ENCODE measurements around the gene SMC1B.

Gene SMC1B

DNA sequence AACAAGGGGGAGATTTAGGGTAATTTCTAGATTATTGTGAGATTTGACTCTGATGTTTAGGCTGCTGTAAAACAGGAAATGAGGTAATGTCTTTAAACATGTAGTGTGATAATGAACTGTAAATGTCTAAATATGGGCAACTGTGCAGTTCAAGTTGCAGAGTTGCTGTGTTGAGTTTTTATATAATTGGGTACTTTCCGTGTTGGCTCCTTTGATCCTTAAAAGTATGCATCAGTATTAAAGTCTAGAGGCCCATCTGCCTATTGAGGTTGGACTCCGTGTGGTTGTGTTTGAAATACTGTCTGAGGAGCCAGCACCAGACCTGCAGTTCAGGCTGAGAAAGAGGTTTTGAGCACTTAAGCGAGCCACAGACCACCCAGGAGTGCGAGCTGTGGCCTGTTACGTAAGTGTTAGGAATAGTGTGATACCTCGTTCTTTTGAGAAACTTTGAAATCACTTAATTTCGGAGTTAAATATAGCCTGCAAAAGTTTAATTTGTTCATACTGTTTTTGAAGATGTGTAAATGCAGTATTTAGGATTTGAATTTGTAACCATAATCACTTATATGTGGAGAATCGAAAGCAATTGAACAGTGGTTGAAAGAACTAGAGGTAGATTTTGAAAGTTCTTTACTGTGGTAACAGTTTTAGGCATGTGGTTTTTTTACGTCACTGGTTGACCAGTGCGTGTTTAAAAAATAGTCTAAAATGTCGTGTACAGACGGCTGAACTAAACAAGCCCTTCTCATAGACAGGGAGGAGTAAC, 94.7 kb downstream of the SMC1B start:
- Histone ChIP-seq H3K4me3 (no peak overlapping the region), H3K4me2 (peak overlapping the region; percentile 65 to 89 (median 82)), H3K9ac (peak overlapping the region; percentile 1 to 60 (median 45); a peak in 17 of 22 replicates), H3K4me1 (peaks cover 75 to 95% (median 87%) of the 10 kb centered on the region in 10 experiments), H3K27ac (peak overlapping the region; percentile 15 to 70 (median 52); a peak in 21 of 22 replicates), H3K9me3 (replicated peaks in 1 of 11) (no peaks in the 10 kb centered on the region), H4K20me1 (peaks cover 26 to 100% (median 97%) of the 10 kb centered on the region in 11 experiments; a peak in 21 of 22 replicates), H3K36me3 (peaks cover 16 to 34% (median 26%) of the 10 kb centered on the region in 11 experiments), H3K27me3 (no peaks in the 10 kb centered on the region)
- TF ChIP-seq Cebpa-rat (IDR thresholded peaks at IDR 0.05), result no peak

DNA sequence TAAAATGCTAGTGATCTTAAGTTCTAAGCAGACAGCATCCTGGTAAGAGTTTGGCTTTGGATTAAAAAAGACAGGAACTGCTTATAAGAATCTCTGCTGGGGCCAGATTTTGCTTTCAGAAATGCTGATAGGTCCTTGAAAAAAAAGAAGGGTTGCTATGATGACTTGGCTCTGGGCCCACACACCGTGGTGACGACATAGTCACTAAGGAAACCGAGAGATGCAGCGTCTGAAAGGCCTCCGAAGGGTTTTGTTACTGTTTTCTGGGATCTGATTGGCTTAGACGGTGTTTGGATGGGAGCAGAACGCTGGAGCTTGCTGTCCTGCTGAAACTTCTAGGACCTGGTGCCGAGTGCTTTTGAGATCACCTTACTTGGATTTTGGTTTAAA, 95.2 kb downstream of the SMC1B start:
- peak overlapping the region in 8 of 11 experiments; percentile 1 to 60 (median 44); a peak in 9 of 22 replicates for H3K9ac ChIP-seq
- H3K4me1 ChIP-seq, result peaks cover 80 to 99% (median 89%) of the 10 kb centered on the region in 10 experiments
- H4K20me1 ChIP-seq, result peaks cover 26 to 100% (median 99%) of the 10 kb centered on the region in 11 experiments; a peak in 21 of 22 replicates
- peak overlapping the region in 10 of 11 experiments; percentile 11 to 70 (median 51); a peak in 18 of 22 replicates for H3K27ac ChIP-seq
- no peaks in the 10 kb centered on the region for H3K27me3 ChIP-seq
- no peaks in the 10 kb centered on the region for H3K9me3 ChIP-seq (replicated peaks in 1 of 11)
- no peak for TF ChIP-seq Cebpa-rat (IDR thresholded peaks at IDR 0.05)
- no peak overlapping the region for H3K4me3 ChIP-seq
- H3K36me3 ChIP-seq, result peaks cover 10 to 30% (median 20%) of the 10 kb centered on the region in 11 experiments
- H3K4me2 ChIP-seq, result peak overlapping the region; percentile 65 to 89 (median 82)

DNA sequence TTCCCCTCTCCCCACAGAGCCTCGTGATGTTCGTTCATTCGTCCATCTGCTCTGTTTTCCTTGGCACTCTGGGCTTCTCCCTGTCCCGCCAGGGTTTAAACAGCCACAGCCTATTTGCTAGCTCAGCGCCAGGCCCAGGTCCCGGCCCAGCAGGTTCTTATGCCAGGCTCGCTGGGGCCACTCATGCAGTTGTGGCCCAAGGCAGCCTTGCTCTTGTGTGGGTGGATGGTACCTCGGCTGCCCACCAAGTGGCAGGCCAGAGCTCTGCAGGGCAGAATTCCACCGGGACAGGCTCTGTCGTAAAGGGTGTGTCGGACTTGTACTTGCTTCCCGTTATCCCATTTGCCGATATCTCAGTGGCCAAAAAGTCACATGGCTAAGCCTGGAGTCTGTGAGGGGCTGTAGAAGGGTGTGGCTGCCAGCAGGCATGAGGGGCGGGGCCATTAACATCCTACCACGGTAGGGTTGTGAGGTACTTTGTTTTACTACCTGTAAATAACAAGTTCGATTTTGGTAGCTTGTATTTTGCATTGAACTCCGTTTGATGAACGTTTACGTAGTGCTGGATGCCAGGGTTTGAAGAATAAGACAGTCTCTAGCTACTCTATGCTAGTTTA, 95.7 kb downstream of the SMC1B start:
- no peak for TF ChIP-seq Cebpa-rat (IDR thresholded peaks at IDR 0.05)
- Histone ChIP-seq H3K4me2 (peak overlapping the region; percentile 65 to 89 (median 82)), H3K9me3 (replicated peaks in 1 of 11) (no peaks in the 10 kb centered on the region), H3K4me1 (peaks cover 85 to 99% (median 91%) of the 10 kb centered on the region in 10 experiments), H4K20me1 (peaks cover 26 to 100% (median 99%) of the 10 kb centered on the region in 11 experiments; a peak in 21 of 22 replicates), H3K36me3 (peaks cover 7 to 30% (median 15%) of the 10 kb centered on the region in 11 experiments), H3K4me3 (no peak overlapping the region), H3K27me3 (no peaks in the 10 kb centered on the region), H3K9ac (peak overlapping the region in 6 of 11 experiments; percentile 1 to 57 (median 44); a peak in 5 of 22 replicates), H3K27ac (peak overlapping the region in 8 of 11 experiments; percentile 0 to 70 (median 51); a peak in 13 of 22 replicates)

DNA sequence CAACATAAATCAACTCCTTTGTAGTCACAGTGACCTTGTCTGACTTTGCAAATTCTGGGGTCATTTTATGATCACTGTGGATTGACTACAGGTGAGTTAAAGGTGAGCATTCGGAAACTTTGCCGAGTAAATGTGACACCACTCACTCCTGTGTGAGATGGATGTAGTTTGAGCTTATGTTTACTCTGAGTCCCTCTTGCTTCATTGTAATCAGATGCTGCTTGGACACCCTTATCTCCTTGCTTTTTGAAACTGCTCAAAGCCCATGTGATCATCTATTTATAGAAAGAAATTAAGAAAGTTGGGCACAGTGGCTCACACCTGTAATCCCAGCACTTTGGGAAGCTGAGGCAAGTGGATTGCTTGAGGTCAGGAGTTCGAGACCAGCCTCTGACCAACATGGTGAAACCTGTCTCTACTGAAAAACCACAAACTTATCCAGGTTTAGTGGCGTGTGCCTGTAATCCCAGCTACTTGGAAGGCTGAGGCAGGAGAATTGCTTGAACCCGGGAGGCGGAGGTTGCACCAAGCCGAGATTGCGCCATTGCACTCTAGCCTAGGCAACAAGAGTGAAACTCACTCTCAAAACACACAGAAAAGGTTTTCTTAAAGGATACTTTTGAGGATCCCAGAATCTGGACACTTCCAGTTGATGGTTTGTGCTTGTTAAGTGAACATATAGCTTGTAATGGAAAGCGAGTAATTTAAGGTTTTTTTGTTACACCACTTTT, 96.4 kb downstream of the SMC1B start:
- H3K4me3 ChIP-seq, result no peak overlapping the region
- TF ChIP-seq Cebpa-rat (IDR thresholded peaks at IDR 0.05), result 0 out of 22 replicates have a peak, but pooled peaks of 1 of the 11 experiments have one; percentile 10
- H3K27ac ChIP-seq, result peak overlapping the region in 3 of 11 experiments; percentile 52 to 70 (median 52); a peak in 3 of 22 replicates
- H3K9ac ChIP-seq, result peak overlapping the region in 1 of 11 experiments; percentile 1; a peak in 1 of 22 replicates
- H3K36me3 ChIP-seq, result peaks cover under 1 to 31% (median 15%) of the 10 kb centered on the region in 11 experiments; a peak in 17 of 22 replicates
- peaks cover 26 to 100% (median 99%) of the 10 kb centered on the region in 11 experiments; a peak in 21 of 22 replicates for H4K20me1 ChIP-seq
- no peaks in the 10 kb centered on the region for H3K9me3 ChIP-seq (replicated peaks in 1 of 11)
- peak overlapping the region in 10 of 11 experiments; percentile 4 to 83 (median 74); a peak in 15 of 22 replicates for H3K4me2 ChIP-seq
- no peaks in the 10 kb centered on the region for H3K27me3 ChIP-seq
- peaks cover 82 to 99% (median 94%) of the 10 kb centered on the region in 10 experiments for H3K4me1 ChIP-seq

DNA sequence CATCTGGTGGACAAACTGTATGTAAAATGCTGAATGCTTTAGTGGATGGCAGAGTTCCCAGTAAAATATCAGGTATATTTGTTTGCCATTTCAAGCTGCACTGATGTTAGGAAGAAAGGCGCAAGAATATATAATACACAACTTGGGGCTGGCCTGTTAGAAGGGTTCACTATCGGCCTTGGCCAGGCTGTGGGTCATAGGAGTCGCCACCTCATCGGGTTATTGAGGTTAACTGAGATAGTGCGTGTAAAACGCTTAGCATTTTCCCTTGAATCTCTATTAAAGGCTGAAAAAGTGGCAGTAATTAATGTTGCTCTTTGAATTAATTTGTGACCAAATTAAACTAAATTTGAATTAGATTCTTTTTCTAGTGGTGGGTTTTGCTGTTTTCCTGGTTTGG, 98.6 kb downstream of the SMC1B start:
- H3K4me3 ChIP-seq, result no peak overlapping the region
- H3K4me1 ChIP-seq, result peaks cover 73 to 92% (median 88%) of the 10 kb centered on the region in 10 experiments
- H3K27ac ChIP-seq, result peak overlapping the region in 2 of 11 experiments; percentile 22 to 28; a peak in 3 of 22 replicates
- peaks cover 0 to 34% (median 19%) of the 10 kb centered on the region in 11 experiments; a peak in 15 of 22 replicates for H3K36me3 ChIP-seq
- peaks cover 31 to 96% (median 93%) of the 10 kb centered on the region in 11 experiments; a peak in 21 of 22 replicates for H4K20me1 ChIP-seq
- no peaks in the 10 kb centered on the region for H3K27me3 ChIP-seq
- no peak for TF ChIP-seq Cebpa-rat (IDR thresholded peaks at IDR 0.05)
- H3K9me3 ChIP-seq (replicated peaks in 1 of 11), result no peaks in the 10 kb centered on the region
- peak overlapping the region in 4 of 11 experiments; percentile 15 to 39 (median 26); a peak in 5 of 22 replicates for H3K9ac ChIP-seq
- H3K4me2 ChIP-seq, result peak overlapping the region in 7 of 11 experiments; percentile 1 to 97 (median 63); a peak in 13 of 22 replicates

DNA sequence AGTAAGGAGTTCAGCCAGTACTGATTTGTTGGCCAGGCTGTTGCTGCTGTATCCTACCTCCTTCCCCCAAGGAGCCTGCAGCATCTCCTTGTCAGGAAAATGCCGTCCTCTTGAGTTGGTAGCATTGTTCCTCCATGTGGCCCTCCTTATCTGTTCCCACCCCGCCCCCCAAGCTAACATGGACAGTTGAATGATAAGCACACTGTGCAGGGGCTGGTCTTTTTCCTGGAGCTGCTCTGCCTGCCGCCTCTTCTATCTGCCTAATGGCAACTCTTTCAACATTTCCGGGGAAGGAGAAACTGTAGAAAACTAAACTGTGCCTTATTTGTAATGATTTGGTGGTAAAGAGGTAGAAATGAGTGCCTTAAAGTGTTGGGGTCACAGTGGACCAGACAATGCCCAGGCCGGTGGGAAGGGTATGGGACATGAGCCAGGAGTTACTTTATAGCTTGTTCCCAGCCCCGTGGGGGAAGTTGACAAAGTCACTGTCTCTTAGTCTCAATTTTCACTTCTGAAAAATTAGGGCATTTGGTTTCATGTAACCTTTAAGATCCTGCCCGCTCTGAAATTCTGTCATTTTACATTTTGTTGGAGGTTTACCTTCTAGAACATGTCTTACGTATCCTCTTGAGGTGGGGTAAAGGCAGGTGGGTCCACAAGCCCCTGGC, 99.2 kb downstream of the SMC1B start:
- H3K36me3 ChIP-seq, result peaks cover 0 to 34% (median 19%) of the 10 kb centered on the region in 11 experiments; a peak in 15 of 22 replicates
- H3K9ac ChIP-seq, result peak overlapping the region in 4 of 11 experiments; percentile 20 to 39 (median 30); a peak in 5 of 22 replicates
- peaks cover 69 to 89% (median 85%) of the 10 kb centered on the region in 10 experiments for H3K4me1 ChIP-seq
- H3K4me2 ChIP-seq, result peak overlapping the region in 9 of 11 experiments; percentile 1 to 97 (median 60); a peak in 14 of 22 replicates
- H3K9me3 ChIP-seq (replicated peaks in 1 of 11), result no peaks in the 10 kb centered on the region
- H3K4me3 ChIP-seq, result no peak overlapping the region
- H3K27ac ChIP-seq, result peak overlapping the region in 3 of 11 experiments; percentile 4 to 28 (median 22); a peak in 5 of 22 replicates
- no peaks in the 10 kb centered on the region for H3K27me3 ChIP-seq
- no peak for TF ChIP-seq Cebpa-rat (IDR thresholded peaks at IDR 0.05)
- H4K20me1 ChIP-seq, result peaks cover 31 to 90% (median 87%) of the 10 kb centered on the region in 11 experiments; a peak in 21 of 22 replicates

DNA sequence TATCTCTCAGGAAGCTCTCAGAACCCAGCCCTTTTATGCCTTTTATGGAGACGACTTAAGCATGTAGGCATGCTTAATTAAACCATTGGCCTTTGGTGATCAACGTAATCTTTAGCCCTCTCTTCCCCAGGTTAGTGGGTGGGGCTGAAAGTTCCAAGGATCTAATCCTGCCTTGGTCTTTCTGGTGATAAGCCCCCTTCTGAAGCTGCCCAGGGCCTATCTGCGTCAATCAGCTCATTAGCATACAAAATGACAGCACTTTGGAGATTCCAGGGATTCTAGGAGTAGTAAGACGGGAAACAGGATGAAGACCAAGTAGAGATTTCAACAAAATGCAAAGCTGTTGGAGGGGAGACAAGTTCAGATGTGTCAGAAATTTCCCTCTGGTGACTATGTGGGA, 100.5 kb downstream of the SMC1B start:
- H3K27me3 ChIP-seq, result no peaks in the 10 kb centered on the region
- peak overlapping the region in 5 of 11 experiments; percentile 60 to 97 (median 96); a peak in 7 of 22 replicates for H3K4me2 ChIP-seq
- no peak overlapping the region for H3K27ac ChIP-seq
- H4K20me1 ChIP-seq, result peaks cover 30 to 77% (median 74%) of the 10 kb centered on the region in 11 experiments; a peak in 21 of 22 replicates
- 0 out of 22 replicates have a peak overlapping the region, but pooled peaks of 1 of the 11 experiments have one; percentile 20 for H3K9ac ChIP-seq
- no peak for TF ChIP-seq Cebpa-rat (IDR thresholded peaks at IDR 0.05)
- H3K36me3 ChIP-seq, result peaks cover 0 to 34% (median 19%) of the 10 kb centered on the region in 11 experiments; a peak in 15 of 22 replicates
- no peaks in the 10 kb centered on the region for H3K9me3 ChIP-seq (replicated peaks in 1 of 11)
- H3K4me3 ChIP-seq, result no peak overlapping the region
- H3K4me1 ChIP-seq, result peaks cover 67 to 88% (median 82%) of the 10 kb centered on the region in 10 experiments

All from BLaER1 treated with 17β-estradiol and CSF1 and Interleukin-3, amounts not matched to agents 10 nM and 100 nM (cell line).